AG10803 (cell line): ENCODE measurements around the gene ARHGAP21.
"Not testable (repeated sequence)": the region's sequence is repeated elsewhere in the genome, so short reads cannot be mapped to it uniquely, and the experiment has no call there.

Experiments used
- DNase-seq: peaks from one replicate; pipeline ENCODE4 v3.0.0; 2010; ENCODE audit warnings: low read depth
- H3K4me3 ChIP-seq: 2 replicates; pipeline ENCODE4 v1.5.1; 2011; ENCODE audit warnings: mild to moderate bottlenecking, low read length, control low read depth
- CTCF ChIP-seq: conservative IDR thresholded peaks from 2 replicates; pipeline ENCODE4 v1.5.1; 2011; ENCODE audit warnings: mild to moderate bottlenecking, low read length, control low read depth, inconsistent platforms

Gene ARHGAP21

GRCh38 chr10:24670964-24671670 lies 52.6 kb downstream of the ARHGAP21 start:
- H3K4me3 ChIP-seq: no peak overlapping the region
- no peak for TF ChIP-seq CTCF
- no peak for DNase-seq

GRCh38 chr10:24669285-24669852 lies 54.3 kb downstream of the ARHGAP21 start:
- no peak overlapping the region for H3K4me3 ChIP-seq
- DNase-seq: no peak
- TF ChIP-seq CTCF: no peak

- no peak for DNase-seq
- no peak overlapping the region for H3K4me3 ChIP-seq
- TF ChIP-seq CTCF: no peak
Measured at GRCh38 chr10:24668247-24668646, 55.4 kb downstream of the ARHGAP21 start.

GRCh38 chr10:24664991-24665390 lies 58.7 kb downstream of the ARHGAP21 start:
- DNase-seq: no peak
- TF ChIP-seq CTCF: no peak
- no peak overlapping the region for H3K4me3 ChIP-seq

GRCh38 chr10:24661376-24661775 lies 62.3 kb downstream of the ARHGAP21 start:
- no peak overlapping the region for H3K4me3 ChIP-seq
- TF ChIP-seq CTCF: no peak
- no peak for DNase-seq

GRCh38 chr10:24658319-24658718 lies 65.4 kb downstream of the ARHGAP21 start:
- not testable (repeated sequence) for H3K4me3 ChIP-seq, DNase-seq

- H3K4me3 ChIP-seq, DNase-seq: not testable (repeated sequence)
Measured at GRCh38 chr10:24656326-24656725, 67.4 kb downstream of the ARHGAP21 start.

GRCh38 chr10:24652381-24652957 lies 71.2 kb downstream of the ARHGAP21 start:
- no peak overlapping the region for H3K4me3 ChIP-seq
- DNase-seq: no peak
- no peak for TF ChIP-seq CTCF
